Right kidney (tissue), 1 donor: ENCODE results near the gene MYLK4.
A peak's percentile ranks its signal among the peaks of the same experiment; 100 is the strongest.
"Not testable (repeated sequence)": the region's sequence is repeated elsewhere in the genome, so short reads cannot be mapped to it uniquely, and the experiment has no call there.

Experiments used
- DNase-seq: peaks from one replicate; pipeline ENCODE4 v3.0.0-alpha.2; 2016

Gene MYLK4

GRCh38 chr6:2780102-2780737 is 29.5 kb upstream of the MYLK4 start:
- no peak for DNase-seq

- DNase-seq, result no peak
Observed at GRCh38 chr6:2777249-2777648, 26.5 kb upstream of the MYLK4 start.

GRCh38 chr6:2775003-2775402 is 24.3 kb upstream of the MYLK4 start:
- DNase-seq, result no peak

GRCh38 chr6:2773449-2773848 is 22.7 kb upstream of the MYLK4 start:
- no peak for DNase-seq

- DNase-seq, result no peak
Observed at GRCh38 chr6:2772840-2773239, 22.1 kb upstream of the MYLK4 start.

GRCh38 chr6:2771079-2771478 is 20.4 kb upstream of the MYLK4 start:
- no peak for DNase-seq

GRCh38 chr6:2770171-2770570 is 19.4 kb upstream of the MYLK4 start:
- DNase-seq, result no peak

- no peak for DNase-seq
Observed at GRCh38 chr6:2768696-2769095, 18.0 kb upstream of the MYLK4 start.

GRCh38 chr6:2767657-2768524 is 17.2 kb upstream of the MYLK4 start:
- no peak for DNase-seq

GRCh38 chr6:2766767-2767656 is 16.3 kb upstream of the MYLK4 start:
- DNase-seq, result no peak

GRCh38 chr6:2765896-2766766 is 15.4 kb upstream of the MYLK4 start:
- peak; percentile 83 for DNase-seq

- DNase-seq, result peak; percentile 97
Observed at GRCh38 chr6:2765166-2765895, 14.6 kb upstream of the MYLK4 start, which contains the start of gene WRNIP1. WRNIP1 (plus strand) TSS chr6:2765393; CDS start chr6:2765623, 230 bp downstream.

GRCh38 chr6:2764610-2765165 is 14.0 kb upstream of the MYLK4 start:
- DNase-seq, result peak; percentile 84

GRCh38 chr6:2763876-2764540 is 13.3 kb upstream of the MYLK4 start:
- DNase-seq, result no peak

- DNase-seq, result no peak
Observed at GRCh38 chr6:2763345-2763841, 12.7 kb upstream of the MYLK4 start.

GRCh38 chr6:2762868-2763267 is 12.1 kb upstream of the MYLK4 start:
- DNase-seq, result not testable (repeated sequence)

- DNase-seq, result no peak
Observed at GRCh38 chr6:2760882-2761842, 10.4 kb upstream of the MYLK4 start.

- no peak for DNase-seq
Observed at GRCh38 chr6:2758980-2759379, 8.3 kb upstream of the MYLK4 start.
